Nephron (organoid): ENCODE results near the gene SLC50A1.
"Not testable (repeated sequence)": the region's sequence is repeated elsewhere in the genome, so short reads cannot be mapped to it uniquely, and the experiment has no call there.

ENCODE experiments used
- H3K27ac Mint-ChIP-seq, 3 experiments: 2 replicates each; pipeline ENCODE4 v1.8.0; 2020; ENCODE audit warnings: mixed read lengths in 3 of 3, mild to moderate bottlenecking in 2 of 3, moderate library complexity in 1 of 3
- H3K27me3 Mint-ChIP-seq: 2 replicates; pipeline ENCODE4 v1.8.0; 2021; ENCODE audit warnings: low read depth, mild to moderate bottlenecking, moderate library complexity, mixed read lengths
- H3K36me3 Mint-ChIP-seq: 2 replicates; pipeline ENCODE4 v1.8.0; 2020; ENCODE audit warnings: low read depth, mixed read lengths
- H3K4me1 Mint-ChIP-seq: 2 replicates; pipeline ENCODE4 v1.8.0; 2020; ENCODE audit warnings: mixed read lengths
- H3K4me3 Mint-ChIP-seq, 3 experiments: 2 replicates each; pipeline ENCODE4 v1.8.0; 2020; ENCODE audit warnings: mild to moderate bottlenecking in 3 of 3, mixed read lengths in 3 of 3, moderate library complexity in 2 of 3
- H3K9me3 Mint-ChIP-seq: 2 replicates; pipeline ENCODE4 v1.8.0; 2020; ENCODE audit warnings: mixed read lengths
- TF ChIP-seq, protein P1 (sequence below), 3 experiments: fragments of 200-600 bp; sonication (generic); IDR thresholded peaks; one replicate each; pipeline ENCODE4 v1.5.0; 2021; ENCODE audit warnings: antibody characterized with exemption in 3 of 3; ENCODE audit not compliant: unreplicated experiment in 3 of 3

The SLC50A1 gene

DNA sequence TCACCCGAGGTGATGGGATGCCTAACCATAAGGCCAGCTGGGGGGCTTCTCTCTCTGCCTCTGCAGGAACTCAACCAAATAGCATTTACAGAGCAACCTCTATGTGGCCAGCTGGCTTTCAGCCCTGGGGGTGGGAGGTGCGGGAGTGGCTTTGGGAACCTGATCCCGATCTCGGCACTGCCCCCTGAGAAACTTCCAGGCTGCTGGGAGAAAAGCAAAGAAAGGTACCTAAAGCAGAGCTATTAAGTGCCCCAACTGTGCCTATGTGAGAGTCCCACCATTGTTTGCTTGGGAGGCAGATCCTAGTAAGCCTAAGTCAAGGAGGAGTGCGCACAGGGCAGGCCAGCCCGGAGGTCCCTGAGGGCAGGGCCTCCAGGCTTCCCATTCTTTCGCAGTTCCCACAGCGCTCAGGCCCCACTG, 30.4 kb downstream of the SLC50A1 start:
- TF ChIP-seq, protein P1, sequence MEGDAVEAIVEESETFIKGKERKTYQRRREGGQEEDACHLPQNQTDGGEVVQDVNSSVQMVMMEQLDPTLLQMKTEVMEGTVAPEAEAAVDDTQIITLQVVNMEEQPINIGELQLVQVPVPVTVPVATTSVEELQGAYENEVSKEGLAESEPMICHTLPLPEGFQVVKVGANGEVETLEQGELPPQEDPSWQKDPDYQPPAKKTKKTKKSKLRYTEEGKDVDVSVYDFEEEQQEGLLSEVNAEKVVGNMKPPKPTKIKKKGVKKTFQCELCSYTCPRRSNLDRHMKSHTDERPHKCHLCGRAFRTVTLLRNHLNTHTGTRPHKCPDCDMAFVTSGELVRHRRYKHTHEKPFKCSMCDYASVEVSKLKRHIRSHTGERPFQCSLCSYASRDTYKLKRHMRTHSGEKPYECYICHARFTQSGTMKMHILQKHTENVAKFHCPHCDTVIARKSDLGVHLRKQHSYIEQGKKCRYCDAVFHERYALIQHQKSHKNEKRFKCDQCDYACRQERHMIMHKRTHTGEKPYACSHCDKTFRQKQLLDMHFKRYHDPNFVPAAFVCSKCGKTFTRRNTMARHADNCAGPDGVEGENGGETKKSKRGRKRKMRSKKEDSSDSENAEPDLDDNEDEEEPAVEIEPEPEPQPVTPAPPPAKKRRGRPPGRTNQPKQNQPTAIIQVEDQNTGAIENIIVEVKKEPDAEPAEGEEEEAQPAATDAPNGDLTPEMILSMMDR (IDR thresholded peaks at IDR 0.05; ENCODE audit: unreplicated experiment in 3 of 3): no peak
- Mint-ChIP-seq H3K4me3 (no peak overlapping the region), H3K4me1 (peaks cover 17% of the 10 kb centered on the region), H3K36me3 (peaks cover 15% of the 10 kb centered on the region), H3K27me3 (peaks cover 2% of the 10 kb centered on the region), H3K9me3 (peaks cover 7% of the 10 kb centered on the region), H3K27ac (peak overlapping the region in 1 of 3 experiments; percentile 24)

- H3K4me1 Mint-ChIP-seq: peaks cover 17% of the 10 kb centered on the region
Measured at GRCh38 chr1:155166471-155167165, 31.0 kb downstream of the SLC50A1 start.

DNA sequence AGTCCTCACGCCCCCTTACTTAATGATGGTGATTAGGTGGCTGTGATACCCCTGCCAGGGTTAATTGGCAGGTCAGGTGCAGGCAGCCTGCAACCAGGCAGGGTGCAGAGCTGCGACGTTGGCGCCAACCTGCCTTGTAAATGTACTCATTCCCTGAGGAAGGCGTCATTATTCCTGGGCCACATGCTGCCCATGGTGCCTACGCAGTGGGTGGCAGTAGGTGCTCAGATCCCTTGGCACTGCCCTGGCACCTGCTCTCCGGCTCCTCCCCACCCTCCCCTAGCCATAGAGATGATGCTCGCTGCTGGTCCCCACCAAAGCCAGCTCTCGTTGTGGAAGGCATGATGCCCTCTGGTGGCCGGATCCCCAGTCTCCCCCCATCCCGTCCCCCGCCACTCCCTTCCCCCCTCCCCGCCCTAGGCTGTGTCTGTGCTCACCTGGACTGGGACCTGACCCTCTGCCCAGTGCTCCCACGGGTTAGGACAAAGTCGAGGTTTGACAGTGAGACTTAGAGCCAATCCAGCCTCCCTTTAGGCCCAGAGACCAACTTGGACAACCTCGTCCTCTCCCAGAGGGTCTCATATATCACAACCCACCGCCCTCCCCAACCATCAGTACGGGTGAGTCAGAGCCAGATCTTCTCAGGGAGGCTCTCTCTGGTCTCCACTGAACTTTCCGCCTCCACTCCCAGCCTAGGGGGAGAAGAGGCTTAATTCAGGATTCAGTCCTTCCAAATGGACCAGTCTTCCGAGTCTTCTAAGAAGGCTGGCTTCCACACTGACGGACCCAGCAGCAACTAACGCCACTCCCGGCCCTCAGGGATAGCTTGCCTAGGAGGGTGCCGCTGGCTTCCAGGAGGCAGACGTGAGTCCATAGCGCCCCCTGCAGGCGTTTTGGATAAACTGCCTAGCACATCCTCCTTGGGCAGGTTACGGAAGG, 31.8 kb downstream of the SLC50A1 start:
- Mint-ChIP-seq H3K9me3 (peaks cover 7% of the 10 kb centered on the region), H3K27ac (peak overlapping the region; percentile 24 to 84 (median 49)), H3K4me1 (peaks cover 24% of the 10 kb centered on the region), H3K27me3 (no peaks in the 10 kb centered on the region), H3K4me3 (peak overlapping the region; percentile 63 to 72 (median 65)), H3K36me3 (peaks cover 15% of the 10 kb centered on the region)
- TF ChIP-seq, protein P1 (IDR thresholded peaks at IDR 0.05; ENCODE audit: unreplicated experiment in 3 of 3): peak; percentile 70 to 76 (median 73)

More at GRCh38 chr1:155166471-155167165, 31.0 kb downstream of the SLC50A1 start:
- Mint-ChIP-seq H3K27me3 (no peaks in the 10 kb centered on the region), H3K27ac (no peak overlapping the region), H3K36me3 (peaks cover 15% of the 10 kb centered on the region), H3K9me3 (peaks cover 7% of the 10 kb centered on the region), H3K4me3 (peak overlapping the region in 1 of 3 experiments; percentile 72)
- TF ChIP-seq, protein P1 (IDR thresholded peaks at IDR 0.05; ENCODE audit: unreplicated experiment in 3 of 3): no peak

DNA sequence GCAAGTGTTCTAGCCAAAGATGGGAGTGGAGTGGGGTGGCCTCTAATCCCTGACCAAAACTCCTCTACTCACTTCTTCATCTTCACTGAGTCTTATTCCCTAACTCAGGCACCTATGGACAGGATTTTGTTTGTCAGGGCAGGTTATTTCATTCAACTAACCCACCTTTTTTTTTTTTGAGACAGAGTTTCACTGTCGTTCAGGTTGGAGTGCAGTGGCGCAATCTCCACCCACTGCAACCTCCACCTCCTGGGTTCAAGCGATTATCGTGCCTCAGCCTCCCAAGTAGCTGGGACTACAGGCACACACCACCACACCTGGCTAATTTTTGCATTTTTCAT, 32.4 kb downstream of the SLC50A1 start:
- Mint-ChIP-seq H3K36me3 (peaks cover 15% of the 10 kb centered on the region), H3K4me1 (peaks cover 25% of the 10 kb centered on the region), H3K4me3 (peak overlapping the region; percentile 63 to 72 (median 65)), H3K27ac (peak overlapping the region in 2 of 3 experiments; percentile 49 to 84)
- H3K9me3 Mint-ChIP-seq, H3K27me3 Mint-ChIP-seq: not testable (repeated sequence)

- Mint-ChIP-seq H3K4me1 (peaks cover 31% of the 10 kb centered on the region), H3K27ac (no peak overlapping the region)
- TF ChIP-seq, protein P1 (IDR thresholded peaks at IDR 0.05; ENCODE audit: unreplicated experiment in 3 of 3): no peak
Measured at GRCh38 chr1:155168456-155169210, 33.0 kb downstream of the SLC50A1 start.

GRCh38 chr1:155169541-155169940, 33.9 kb downstream of the SLC50A1 start:
- H3K27me3 Mint-ChIP-seq: peaks cover 7% of the 10 kb centered on the region
- H3K36me3 Mint-ChIP-seq: peaks cover 15% of the 10 kb centered on the region
- H3K4me3 Mint-ChIP-seq: peak overlapping the region; percentile 60 to 69 (median 64)
- TF ChIP-seq, protein P1 (IDR thresholded peaks at IDR 0.05; ENCODE audit: unreplicated experiment in 3 of 3): no peak
- peaks cover 36% of the 10 kb centered on the region for H3K4me1 Mint-ChIP-seq
- H3K9me3 Mint-ChIP-seq: peaks cover 3% of the 10 kb centered on the region
- H3K27ac Mint-ChIP-seq: no peak overlapping the region

More at GRCh38 chr1:155168456-155169210, 33.0 kb downstream of the SLC50A1 start:
- H3K27me3 Mint-ChIP-seq: peaks cover 4% of the 10 kb centered on the region
- H3K4me3 Mint-ChIP-seq: peak overlapping the region in 1 of 3 experiments; percentile 60
- H3K36me3 Mint-ChIP-seq: peaks cover 15% of the 10 kb centered on the region
- H3K9me3 Mint-ChIP-seq: peaks cover 6% of the 10 kb centered on the region
